Measurements from ENCODE around the gene SCAPER.

Gene SCAPER

DNA sequence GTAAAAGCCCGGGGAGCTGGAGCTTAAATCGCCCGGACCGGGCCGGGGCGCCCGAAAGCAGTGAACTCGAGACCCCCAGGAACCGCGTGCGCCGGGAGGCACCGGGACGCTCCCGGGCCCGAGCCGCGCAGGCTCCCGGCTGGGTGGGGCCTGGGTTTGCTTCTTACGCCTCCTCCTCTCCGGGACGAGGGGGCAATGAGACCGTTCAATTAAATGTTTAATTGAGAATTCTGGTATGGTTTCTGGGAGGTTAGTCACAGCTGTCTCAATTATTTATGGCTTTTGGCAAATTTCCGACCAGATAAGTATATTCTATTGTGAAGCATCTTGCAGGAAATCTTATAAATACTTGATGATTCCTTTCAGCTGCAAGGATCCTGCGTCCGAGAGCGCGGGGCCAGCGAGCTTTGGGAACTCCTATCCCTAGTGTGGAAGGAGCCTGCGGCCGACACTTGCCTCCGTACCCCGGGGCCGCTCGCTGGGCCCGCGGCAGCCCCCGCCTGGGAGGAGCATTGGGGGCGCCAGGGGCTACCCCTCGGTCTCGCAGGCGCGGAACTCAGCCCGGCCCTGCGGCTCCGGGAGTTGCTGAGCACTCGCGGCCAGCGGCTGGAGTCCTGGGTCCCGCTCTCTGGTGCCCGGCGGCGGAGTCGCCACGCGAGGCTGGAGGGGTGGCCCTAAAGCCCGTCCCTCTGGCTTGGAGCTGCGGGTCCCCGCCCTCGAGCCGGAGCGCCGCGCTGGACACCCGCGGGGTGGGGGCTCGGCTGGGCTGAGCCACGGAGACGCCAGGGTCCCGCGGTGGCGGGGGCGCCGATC, 558.3 kb downstream of the SCAPER start:
- DNase-seq, result no peak

DNA sequence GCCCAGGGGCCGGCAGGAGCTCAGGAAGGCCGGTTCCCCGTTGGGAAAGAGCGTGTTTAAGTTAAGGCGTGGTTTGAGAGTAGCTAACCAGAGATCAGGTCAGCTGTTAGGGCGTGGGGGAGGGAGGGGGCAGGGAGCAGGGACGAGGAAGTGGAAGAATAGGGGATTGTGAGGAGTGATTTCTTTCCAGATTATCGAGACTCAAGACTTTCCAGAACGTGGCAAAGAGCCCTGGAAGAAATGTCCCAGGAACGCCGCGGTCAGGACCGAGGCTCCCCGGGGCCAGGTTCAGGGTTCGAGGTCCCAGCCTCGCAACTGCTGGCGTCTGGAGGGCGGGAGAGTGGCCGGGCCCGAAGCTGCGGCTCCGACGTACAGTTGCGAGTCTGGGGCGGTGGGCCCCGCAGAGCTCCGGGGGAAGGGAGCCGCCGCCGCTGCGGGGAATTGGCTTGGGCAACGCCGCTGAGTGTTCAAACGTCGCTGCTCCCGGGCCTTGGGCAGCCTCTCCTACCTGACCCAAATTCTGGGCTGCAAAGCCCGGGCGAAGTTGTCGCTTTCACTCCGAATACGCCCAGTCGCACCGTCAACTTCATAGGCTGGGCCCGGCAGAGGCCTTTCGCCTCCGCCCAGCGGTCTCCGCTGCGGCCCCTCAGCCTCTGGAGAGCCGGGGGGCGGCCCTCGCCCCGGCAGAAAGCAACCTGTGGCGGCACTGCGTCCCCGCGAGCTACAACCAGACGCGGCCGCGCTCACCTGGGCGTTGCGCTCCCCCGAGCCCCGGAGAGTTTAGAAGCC, 559.1 kb downstream of the SCAPER start:
- DNase-seq, result no peak

DNA sequence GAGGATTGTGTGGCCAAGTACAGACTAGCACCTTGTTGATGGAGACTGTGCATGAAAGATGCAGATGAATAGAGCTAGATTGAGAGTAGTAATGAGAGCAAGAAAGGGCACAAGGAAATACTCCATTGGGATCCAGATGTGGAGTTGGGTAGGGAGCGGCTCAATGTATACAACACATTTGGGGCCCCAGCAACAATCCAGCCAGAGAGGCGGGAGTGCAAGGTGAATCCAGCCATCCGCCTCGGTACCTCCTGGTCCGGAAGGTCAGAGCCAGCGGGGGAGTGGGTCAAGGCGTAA, 559.6 kb downstream of the SCAPER start:
- no peak for DNase-seq

DNA sequence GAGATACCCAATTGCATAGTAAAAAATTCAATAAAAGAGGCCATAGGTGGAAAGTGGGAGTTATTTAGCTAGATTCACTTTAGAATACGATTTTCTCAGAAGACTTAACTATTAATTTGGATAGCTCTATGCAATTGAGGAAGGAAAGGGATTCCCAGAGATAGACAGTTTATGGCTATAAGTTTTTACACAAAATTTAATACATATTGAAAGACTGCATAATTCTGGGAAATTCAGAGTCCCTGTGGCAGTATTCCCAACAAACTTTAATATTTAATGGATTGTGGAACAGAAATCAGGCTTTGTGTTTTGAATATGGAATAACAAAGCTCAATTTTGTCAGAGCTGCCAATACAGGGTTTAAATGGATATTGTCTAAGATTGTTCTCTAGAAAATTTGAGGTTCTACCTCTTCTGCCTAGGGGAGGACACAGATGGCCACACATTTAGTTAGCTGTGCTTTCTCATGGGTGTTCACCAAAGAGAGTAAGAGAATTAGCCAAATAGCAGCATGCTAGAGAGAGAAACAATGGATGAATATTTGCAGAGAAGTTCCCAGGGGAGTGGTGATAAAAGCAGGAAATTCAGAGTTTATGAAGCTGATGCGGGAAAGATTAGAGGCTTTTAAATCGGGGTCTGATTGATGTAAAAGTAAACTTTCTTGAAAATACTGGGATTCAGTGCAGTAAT, 560.1 kb downstream of the SCAPER start:
- no peak for DNase-seq

DNA sequence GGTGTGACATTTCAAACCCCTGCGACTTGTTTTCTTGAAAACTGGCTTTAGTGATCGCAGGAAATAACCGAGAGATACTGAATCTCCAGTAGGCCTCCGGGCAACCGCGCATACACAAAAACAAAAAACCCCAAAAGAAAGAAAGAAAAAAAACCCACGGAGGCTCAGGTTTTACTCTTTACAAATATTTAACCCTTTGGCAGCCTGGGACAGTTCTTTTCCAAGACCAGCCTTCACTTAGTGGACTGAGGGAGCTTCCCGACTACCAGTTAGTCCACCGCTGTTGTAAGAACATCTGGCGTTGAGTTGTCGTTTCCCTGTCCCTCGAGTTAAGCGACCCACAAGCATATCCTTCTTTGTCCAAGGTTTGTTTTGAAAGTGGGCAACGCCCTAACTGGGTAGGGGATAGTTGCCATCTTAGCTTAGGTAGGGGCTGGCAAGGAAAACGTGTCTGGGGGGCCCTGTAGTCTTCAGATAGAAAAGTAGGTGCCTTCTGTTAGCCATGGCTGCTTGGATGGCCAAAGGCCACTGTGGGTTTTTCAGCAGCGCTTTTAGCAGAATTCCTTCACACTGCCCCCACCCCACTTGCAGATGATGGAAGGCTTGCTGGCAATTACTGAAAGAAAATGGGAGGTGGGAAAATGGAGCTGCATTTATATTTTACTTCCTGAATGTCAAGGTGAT, 561.7 kb downstream of the SCAPER start:
- no peak for DNase-seq

DNA sequence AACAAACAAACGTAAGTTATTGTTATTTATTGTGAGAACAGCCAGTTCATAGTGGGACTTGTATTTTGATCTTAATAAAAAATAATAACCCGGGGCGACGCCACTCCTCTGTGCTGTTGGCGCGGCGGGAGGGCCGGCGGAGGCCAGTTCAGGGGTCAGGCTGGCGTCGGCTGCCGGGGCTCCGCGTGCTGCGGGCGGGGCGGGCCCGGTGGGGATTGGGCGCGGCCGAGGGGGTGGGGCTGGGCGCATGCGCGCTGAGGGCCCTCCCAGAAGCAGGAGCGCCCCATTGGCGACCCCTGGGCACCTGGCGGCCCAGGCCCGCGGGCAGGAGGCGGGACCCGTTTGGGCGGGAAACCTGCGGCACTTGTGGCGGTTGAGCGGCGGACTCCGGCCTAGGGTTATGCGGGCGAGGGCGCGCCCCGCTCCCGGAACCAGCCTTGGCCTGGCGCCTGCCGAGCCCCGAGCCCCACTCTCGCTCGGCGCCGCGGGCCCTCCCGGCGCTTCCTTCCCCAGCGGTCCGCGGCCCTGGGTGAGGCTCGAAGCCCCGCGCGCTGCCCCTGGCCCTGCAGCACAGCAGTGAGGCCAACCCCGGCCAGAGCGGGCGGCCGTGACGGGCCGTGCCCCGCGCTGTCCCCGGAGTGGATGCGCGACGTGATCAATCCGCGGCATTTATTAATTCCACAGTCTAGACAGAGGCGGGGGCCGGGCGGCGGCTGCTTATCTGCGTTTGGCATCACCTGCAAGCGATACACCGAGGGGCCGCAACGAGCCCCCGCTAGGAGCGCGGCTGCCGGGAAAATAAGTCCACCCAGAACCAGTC, 562.5 kb downstream of the SCAPER start:
- no peak for DNase-seq

DNA sequence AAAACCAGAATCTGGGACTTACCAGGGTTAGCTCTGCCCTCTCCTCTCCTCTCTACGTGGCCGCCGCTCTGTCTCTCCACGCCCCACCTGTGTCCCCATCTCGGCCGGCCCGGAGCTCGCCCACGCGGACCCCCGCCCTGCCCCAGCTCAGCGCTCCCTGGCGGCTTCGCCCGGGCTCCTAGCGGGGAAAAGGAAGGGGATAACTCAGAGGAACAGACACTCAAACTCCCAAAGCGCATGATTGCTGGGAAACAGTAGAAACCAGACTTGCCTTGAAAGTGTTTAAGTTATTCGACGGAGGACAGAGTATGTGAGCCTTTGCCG, 563.1 kb downstream of the SCAPER start:
- DNase-seq, result no peak

DNA sequence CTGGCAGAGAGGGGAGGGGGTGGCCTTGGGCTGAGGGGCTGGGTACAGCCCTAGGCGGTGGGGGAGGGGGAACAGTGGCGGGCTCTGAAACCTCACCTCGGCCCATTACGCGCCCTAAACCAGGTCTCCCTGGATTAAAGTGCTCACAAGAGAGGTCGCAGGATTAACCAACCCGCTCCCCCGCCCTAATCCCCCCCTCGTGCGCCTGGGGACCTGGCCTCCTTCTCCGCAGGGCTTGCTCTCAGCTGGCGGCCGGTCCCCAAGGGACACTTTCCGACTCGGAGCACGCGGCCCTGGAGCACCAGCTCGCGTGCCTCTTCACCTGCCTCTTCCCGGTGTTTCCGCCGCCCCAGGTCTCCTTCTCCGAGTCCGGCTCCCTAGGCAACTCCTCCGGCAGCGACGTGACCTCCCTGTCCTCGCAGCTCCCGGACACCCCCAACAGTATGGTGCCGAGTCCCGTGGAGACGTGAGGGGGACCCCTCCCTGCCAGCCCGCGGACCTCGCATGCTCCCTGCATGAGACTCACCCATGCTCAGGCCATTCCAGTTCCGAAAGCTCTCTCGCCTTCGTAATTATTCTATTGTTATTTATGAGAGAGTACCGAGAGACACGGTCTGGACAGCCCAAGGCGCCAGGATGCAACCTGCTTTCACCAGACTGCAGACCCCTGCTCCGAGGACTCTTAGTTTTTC, 563.6 kb downstream of the SCAPER start:
- peak; percentile 64 for DNase-seq

DNA sequence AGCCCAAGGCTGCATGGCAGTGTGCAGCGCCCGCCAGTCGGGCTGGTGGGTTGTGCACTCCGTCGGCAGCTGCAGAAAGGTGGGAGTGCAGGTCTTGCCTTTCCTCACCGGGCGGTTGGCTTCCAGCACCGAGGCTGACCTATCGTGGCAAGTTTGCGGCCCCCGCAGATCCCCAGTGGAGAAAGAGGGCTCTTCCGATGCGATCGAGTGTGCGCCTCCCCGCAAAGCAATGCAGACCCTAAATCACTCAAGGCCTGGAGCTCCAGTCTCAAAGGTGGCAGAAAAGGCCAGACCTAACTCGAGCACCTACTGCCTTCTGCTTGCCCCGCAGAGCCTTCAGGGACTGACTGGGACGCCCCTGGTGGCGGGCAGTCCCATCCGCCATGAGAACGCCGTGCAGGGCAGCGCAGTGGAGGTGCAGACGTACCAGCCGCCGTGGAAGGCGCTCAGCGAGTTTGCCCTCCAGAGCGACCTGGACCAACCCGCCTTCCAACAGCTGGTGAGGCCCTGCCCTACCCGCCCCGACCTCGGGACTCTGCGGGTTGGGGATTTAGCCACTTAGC, 564.3 kb downstream of the SCAPER start:
- peak; percentile 64 for DNase-seq

DNA sequence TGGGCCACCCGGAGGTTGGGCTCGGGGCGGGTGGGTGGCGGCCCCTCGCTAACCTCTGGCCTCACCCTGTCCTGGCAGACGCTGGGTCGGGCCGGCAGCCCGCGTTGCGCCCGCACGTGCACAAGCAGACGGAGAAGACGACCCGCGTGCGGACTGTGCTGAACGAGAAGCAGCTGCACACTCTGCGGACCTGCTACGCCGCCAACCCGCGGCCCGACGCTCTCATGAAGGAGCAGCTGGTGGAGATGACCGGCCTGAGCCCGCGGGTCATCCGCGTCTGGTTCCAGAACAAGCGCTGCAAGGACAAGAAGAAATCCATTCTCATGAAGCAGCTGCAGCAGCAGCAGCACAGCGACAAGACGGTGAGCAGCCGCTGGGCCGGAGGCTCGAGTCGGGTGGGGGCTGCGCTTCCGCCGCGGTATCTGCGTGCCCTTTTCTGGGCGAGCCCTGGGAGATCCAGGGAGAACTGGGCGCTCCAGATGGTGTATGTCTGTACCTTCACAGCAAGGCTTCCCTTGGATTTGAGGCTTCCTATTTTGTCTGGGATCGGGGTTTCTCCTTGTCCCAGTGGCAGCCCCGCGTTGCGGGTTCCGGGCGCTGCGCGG, 564.8 kb downstream of the SCAPER start:
- peak; percentile 22 for DNase-seq

DNA sequence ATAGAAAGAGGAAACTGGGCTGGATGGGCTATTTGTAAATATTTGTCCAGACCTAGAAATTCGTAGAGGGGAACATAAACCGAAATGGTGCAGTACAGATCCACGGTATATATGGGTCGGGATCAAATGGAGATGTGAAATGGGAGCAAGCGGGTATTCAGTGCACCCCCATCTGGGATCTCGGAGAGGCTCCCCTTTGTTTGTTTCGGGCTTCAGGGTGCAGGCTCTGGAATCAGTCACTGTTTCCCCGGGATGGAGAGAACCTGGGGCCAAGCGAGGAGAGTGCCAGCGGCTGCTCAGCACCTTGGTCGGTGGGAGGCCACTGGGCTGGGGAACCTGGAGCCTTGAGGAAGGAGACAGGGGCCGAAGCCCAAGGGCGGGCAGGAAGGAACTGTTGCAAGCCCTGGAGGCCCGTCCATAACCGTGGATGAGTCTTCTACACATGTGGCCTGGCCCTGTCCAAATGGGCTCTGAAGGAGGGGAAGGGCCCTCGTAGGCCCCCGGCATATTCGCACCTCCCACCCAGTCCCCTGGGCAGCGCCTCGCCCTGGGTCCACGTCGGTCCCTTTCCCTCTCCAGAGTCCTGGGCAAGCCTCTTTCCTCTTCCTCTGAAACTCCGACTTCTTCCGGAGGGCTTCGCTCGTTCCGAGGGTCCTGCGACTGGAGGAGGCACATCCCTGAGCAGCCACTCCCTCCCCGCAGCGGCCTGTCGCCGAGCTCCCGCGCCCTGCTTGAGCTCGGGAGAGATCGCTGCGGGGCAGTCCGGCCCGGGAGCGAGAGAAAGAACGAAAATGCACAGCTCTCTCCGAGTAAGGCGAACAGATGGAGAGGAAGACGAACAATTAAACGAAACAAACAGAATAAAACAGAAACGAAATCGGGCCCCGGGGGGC, 565.6 kb downstream of the SCAPER start:
- no peak for DNase-seq

DNA sequence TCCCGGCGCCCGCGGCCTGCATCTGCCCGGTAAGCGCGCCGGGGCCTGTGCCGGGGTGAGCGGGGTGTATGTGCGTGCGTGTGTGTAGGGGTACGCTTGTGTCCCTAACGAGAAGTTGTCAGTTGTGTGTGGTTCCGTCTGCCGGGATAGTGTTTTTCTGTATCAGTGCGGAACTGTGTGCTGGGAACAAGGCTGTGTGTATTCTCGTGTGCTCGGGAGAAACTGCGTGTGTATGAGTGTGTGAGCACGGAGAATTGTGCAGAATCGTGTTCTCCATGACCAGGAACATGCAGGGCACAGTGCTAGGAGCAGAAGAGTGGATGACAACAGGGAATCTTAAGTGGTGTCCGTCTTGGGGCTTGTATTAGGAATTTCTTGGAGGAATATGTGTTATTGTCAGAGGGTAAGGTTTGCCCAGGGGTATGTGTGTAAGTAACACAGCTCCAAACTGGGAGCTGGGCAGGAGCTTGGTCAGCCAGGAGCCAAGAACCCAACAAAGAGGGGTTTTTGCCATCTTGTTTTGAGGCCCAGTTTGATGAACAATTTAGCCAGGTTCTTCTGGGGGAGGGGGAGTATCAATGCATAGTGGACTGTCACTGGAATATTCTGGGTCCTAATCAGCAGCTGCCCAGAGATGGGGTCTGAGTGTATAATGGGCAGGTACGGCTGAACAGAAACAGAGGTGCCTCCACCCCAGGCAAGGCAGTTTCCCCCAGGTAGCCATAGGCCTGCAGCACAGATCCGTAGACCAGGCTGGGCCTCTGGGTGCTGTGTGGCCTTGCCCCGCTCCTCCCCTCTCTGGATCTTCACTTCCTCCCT, 566.4 kb downstream of the SCAPER start:
- DNase-seq, result no peak

DNA sequence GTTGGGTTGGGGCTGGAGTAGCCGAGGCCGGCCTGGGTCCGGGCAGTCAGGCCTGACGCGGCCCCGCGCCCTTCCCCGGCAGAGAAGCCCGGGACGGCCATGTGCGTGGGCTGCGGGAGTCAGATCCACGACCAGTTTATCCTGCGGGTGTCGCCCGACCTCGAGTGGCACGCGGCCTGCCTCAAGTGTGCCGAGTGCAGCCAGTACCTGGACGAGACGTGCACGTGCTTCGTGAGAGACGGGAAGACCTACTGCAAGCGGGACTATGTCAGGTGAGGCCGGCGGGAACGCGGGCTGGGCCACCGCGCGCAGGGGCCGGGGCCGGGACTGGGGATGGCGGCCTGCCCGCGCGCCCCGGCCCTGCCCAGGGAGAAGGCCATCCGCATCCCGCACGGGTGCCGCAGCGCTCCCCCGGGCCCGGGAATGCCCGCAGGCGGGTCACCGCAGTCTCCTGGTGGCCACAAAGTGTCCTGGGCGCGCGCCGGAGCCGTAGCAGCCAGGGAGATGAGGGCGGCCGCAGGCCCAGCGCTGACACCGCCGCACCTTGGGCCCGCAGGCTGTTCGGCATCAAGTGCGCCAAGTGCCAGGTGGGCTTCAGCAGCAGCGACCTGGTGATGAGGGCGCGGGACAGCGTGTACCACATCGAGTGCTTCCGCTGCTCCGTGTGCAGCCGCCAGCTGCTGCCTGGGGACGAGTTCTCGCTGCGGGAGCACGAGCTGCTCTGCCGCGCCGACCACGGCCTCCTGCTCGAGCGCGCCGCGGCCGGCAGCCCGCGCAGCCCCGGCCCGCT, 567.2 kb downstream of the SCAPER start:
- no peak for DNase-seq

DNA sequence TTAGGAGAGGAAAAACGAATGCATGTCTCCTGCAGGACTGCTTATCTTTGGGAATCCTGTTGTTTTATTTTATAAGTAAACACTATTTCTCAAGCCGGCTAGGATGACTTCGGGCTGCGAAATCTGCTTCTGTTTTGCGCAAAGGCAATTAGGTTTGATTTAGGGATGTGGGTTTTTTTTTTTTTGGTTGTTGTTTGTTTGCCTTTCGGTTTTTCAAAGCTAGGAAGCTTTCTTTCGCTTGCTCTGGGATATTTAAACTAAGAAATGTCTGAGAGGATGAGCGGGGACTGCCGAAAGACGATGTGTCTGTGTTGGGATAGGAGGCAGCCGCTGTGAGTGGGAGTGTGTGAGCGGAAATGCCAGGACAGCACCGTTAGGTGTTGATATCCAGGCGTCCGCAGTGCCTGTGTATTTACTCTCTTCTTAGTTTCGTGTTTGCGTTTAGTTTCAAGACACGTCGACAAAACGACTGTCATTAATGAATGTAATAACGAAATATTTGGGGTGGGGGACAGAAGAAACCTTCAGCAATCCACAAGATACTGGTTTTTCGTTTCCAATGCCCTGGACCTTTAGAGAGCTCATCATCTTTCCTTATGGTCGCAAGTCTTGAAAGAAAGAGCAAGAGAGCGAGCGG, 568.0 kb downstream of the SCAPER start:
- no peak for DNase-seq

DNA sequence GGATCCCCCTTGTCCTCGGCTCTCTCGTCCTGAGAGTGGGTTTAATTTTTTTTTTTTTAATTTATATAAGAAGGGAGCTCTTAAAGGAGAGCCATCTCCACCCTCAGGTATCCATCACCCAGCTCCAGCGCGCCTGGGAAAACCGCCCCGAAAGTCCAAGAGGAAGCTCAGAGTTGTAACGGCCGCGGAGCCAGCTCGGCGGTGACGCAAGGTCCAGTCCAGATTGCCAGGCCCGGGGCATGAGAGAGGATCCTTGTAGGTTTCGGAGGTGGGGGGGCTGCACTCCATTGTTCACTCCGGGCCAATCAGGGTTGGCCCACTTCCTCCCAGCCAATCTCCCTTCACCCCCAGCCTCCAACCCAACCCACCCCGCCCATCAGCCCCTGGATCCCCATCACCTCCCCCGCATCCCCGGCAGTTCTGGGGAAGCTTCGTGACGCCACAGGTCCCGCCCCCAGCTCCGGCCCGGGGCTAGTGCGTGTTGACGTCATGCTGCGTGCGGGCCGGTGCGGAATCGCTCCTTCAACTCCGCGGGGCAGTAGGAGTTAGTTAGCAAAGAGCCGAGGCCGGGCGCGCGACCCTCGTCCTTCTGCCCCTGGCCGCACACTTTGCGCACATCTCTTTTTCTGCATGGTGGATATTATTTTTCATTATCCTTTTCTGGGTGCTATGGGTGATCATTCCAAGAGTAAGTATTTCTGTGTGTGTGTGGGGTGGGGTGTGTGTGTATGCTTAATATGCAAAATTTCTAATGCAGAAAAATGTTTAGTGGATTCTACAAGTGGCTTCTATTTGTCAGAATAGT, 568.7 kb downstream of the SCAPER start, which contains the start of gene ISL2:
Gene ISL2 (plus strand): TSS at position 520 of the 805 bp plus-strand sequence. CDS start 111 bp downstream, at position 631.
- no peak for DNase-seq
